ENCODE measurements around the gene GNG2.

DNA sequence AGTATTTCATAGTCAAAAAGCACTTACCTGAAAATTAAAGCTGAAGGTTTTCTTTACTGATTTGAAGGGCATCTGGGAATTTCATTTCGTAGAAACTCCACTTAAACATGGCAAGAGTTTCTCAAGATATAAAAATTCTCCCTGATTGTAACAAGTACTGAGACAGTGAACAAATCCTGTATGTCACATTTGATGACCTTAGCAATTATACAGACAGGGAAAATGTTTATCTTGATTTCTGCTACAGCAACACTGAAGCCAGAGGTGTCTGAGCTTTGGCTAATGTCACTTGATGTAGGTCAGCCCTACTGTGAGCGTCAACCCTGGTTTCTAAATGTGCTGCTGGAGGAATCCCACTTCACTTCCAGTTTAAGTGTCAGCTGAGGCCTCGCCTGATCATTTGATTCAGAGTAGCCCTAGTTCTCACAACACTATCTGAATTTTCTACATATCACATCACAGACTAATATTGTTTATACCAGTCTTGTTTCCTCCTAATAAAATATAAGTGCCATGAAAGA is 149.8 kb downstream of the GNG2 start:
- TF ChIP-seq, protein P1, sequence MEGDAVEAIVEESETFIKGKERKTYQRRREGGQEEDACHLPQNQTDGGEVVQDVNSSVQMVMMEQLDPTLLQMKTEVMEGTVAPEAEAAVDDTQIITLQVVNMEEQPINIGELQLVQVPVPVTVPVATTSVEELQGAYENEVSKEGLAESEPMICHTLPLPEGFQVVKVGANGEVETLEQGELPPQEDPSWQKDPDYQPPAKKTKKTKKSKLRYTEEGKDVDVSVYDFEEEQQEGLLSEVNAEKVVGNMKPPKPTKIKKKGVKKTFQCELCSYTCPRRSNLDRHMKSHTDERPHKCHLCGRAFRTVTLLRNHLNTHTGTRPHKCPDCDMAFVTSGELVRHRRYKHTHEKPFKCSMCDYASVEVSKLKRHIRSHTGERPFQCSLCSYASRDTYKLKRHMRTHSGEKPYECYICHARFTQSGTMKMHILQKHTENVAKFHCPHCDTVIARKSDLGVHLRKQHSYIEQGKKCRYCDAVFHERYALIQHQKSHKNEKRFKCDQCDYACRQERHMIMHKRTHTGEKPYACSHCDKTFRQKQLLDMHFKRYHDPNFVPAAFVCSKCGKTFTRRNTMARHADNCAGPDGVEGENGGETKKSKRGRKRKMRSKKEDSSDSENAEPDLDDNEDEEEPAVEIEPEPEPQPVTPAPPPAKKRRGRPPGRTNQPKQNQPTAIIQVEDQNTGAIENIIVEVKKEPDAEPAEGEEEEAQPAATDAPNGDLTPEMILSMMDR (IDR thresholded peaks at IDR 0.05 in 2 of 3, conservative IDR thresholded peaks at IDR 0.05 in 1 of 3; ENCODE audit: insufficient read depth in 2 of 3, low read depth in 1 of 3, low read length in 3 of 3): no peak
- no peak for TF ChIP-seq POLR2A (conservative IDR thresholded peaks at IDR 0.05)
